GM23338 (cell line): ENCODE measurements around the gene BCDIN3D. TPM values are rescaled to one million over a fixed set of nuclear protein-coding genes. Genes with fewer than 3 reads are reported as not detected.
A peak's percentile ranks its signal among the peaks of the same experiment; 100 is the strongest.

Experiments used
- ATAC-seq: fragments of 200-7000 bp; cut with Tn5 transposase; 3 replicates; pipeline ENCODE4 v1.9.1; 2020
- DNase-seq: peaks from one replicate; pipeline ENCODE4 v3.0.0-alpha.2; 2015; ENCODE audit warnings: low spot score
- H2AFZ ChIP-seq: fragments of 200-600 bp; sonication (generic); 2 replicates; pipeline ENCODE4 v1.8.0; 2016; ENCODE audit warnings: antibody characterized with exemption, mild to moderate bottlenecking, moderate library complexity
- H3F3A ChIP-seq: fragments of 200-600 bp; sonication (generic); replicated peaks from 2 replicates; pipeline ENCODE4 v1.8.0; 2017; ENCODE audit warnings: antibody characterized with exemption, mixed run types, low read depth
- H3K27ac ChIP-seq: fragments of 200-600 bp; sonication (generic); 2 replicates; pipeline ENCODE4 v1.6.1; 2016; ENCODE audit warnings: low read depth
- H3K27me3 ChIP-seq: fragments of 200-600 bp; sonication (generic); 2 replicates; pipeline ENCODE4 v1.8.0; 2016; ENCODE audit warnings: mild to moderate bottlenecking, mixed run types, moderate library complexity; ENCODE audit not compliant: insufficient read depth
- H3K36me3 ChIP-seq: fragments of 200-600 bp; sonication (generic); 2 replicates; pipeline ENCODE4 v1.8.0; 2016; ENCODE audit warnings: mild to moderate bottlenecking; ENCODE audit not compliant: insufficient read depth
- H3K4me1 ChIP-seq: fragments of 200-600 bp; sonication (generic); 2 replicates; pipeline ENCODE4 v1.8.0; 2016; ENCODE audit warnings: mild to moderate bottlenecking, moderate library complexity; ENCODE audit not compliant: insufficient read depth
- H3K4me2 ChIP-seq: fragments of 200-600 bp; sonication (generic); 2 replicates; pipeline ENCODE4 v1.7.1; 2017; ENCODE audit warnings: mixed run types
- H3K4me3 ChIP-seq: fragments of 200-600 bp; sonication (generic); 2 replicates; pipeline ENCODE4 v1.6.1; 2016; ENCODE audit warnings: mixed run types
- H3K79me2 ChIP-seq: fragments of 200-600 bp; sonication (generic); replicated peaks from 2 replicates; pipeline ENCODE4 v1.8.0; 2017; ENCODE audit warnings: mild to moderate bottlenecking; ENCODE audit not compliant: insufficient read depth
- H3K9me2 ChIP-seq: fragments of 200-600 bp; sonication (generic); 2 replicates; pipeline ENCODE4 v1.8.0; 2017; ENCODE audit not compliant: insufficient read depth
- H4K20me1 ChIP-seq: fragments of 200-600 bp; sonication (generic); replicated peaks from 2 replicates; pipeline ENCODE4 v1.8.0; 2017; ENCODE audit warnings: mild to moderate bottlenecking; ENCODE audit not compliant: insufficient read depth
- H3K27ac Mint-ChIP-seq: 2 replicates; pipeline ENCODE4 v1.8.0; 2020; ENCODE audit warnings: inconsistent platforms, mild to moderate bottlenecking, moderate library complexity, mixed read lengths
- H3K27me3 Mint-ChIP-seq: 3 replicates; pipeline ENCODE4 v1.8.0; 2022; ENCODE audit warnings: low read depth, mild to moderate bottlenecking, moderate library complexity, mixed read lengths, inconsistent platforms; ENCODE audit not compliant: insufficient read depth, poor library complexity
- H3K36me3 Mint-ChIP-seq: 3 replicates; pipeline ENCODE4 v1.8.0; 2021; ENCODE audit warnings: low read depth, mild to moderate bottlenecking, inconsistent platforms, moderate library complexity, mixed read lengths
- H3K4me1 Mint-ChIP-seq: 3 replicates; pipeline ENCODE4 v1.8.0; 2020; ENCODE audit warnings: mild to moderate bottlenecking, inconsistent platforms, mixed read lengths
- H3K4me3 Mint-ChIP-seq: 3 replicates; pipeline ENCODE4 v1.8.0; 2021; ENCODE audit warnings: moderate library complexity, mild to moderate bottlenecking, inconsistent platforms, mixed read lengths
- H3K9me3 Mint-ChIP-seq: 3 replicates; pipeline ENCODE4 v1.8.0; 2020; ENCODE audit warnings: moderate library complexity, mild to moderate bottlenecking, inconsistent platforms, mixed read lengths
- CREB1 ChIP-seq: fragments of 250-450 bp; sonication (Bioruptor Pico); IDR thresholded peaks from 2 replicates; pipeline ENCODE4 v1.5.0; 2020; ENCODE audit warnings: low read depth, mild to moderate bottlenecking, moderate library complexity
- CTCF ChIP-seq, 2 experiments: fragments of 200-600 bp in 1 of 2; sonication (generic) in 1 of 2; conservative IDR thresholded peaks; 2 replicates each; pipeline versions ENCODE4 v1.5.1 to v1.6.1; 2016 to 2017; ENCODE audit warnings: antibody characterized with exemption in 2 of 2, low read depth in 2 of 2, mild to moderate bottlenecking in 2 of 2, moderate library complexity in 1 of 2
- ETS1 ChIP-seq: IDR thresholded peaks from 2 replicates; pipeline ENCODE4 v1.6.1; 2016; ENCODE audit warnings: antibody characterized with exemption
- EZH2 ChIP-seq: fragments of 200-600 bp; sonication (generic); IDR thresholded peaks from one replicate; pipeline ENCODE4 v1.8.0; 2017; ENCODE audit warnings: antibody characterized with exemption, mild to moderate bottlenecking, low read depth; ENCODE audit not compliant: unreplicated experiment
- EZH2phosphoT487 ChIP-seq: fragments of 200-600 bp; sonication (generic); IDR thresholded peaks from one replicate; pipeline ENCODE4 v1.8.1; 2018; ENCODE audit warnings: antibody characterized with exemption; ENCODE audit not compliant: unreplicated experiment
- JUNB ChIP-seq: IDR thresholded peaks from one replicate; pipeline ENCODE4 v1.6.1; 2016; ENCODE audit warnings: antibody characterized with exemption; ENCODE audit not compliant: unreplicated experiment
- NANOG ChIP-seq: IDR thresholded peaks from 2 replicates; pipeline ENCODE4 v1.6.1; 2016; ENCODE audit warnings: antibody characterized with exemption, borderline replicate concordance
- POLR2AphosphoS5 ChIP-seq: IDR thresholded peaks from 2 replicates; pipeline ENCODE4 v1.6.1; 2016; ENCODE audit warnings: antibody characterized with exemption, low read depth
- REST ChIP-seq: IDR thresholded peaks from one replicate; pipeline ENCODE4 v1.6.1; 2018; ENCODE audit warnings: antibody characterized with exemption; ENCODE audit not compliant: unreplicated experiment
- STAT1 ChIP-seq: IDR thresholded peaks from one replicate; pipeline ENCODE4 v1.6.1; 2016; ENCODE audit warnings: antibody characterized with exemption; ENCODE audit not compliant: unreplicated experiment
- ZNF114 ChIP-seq: fragments of 250-450 bp; sonication (Bioruptor Pico); IDR thresholded peaks from 2 replicates; pipeline ENCODE4 v1.5.0; 2020; ENCODE audit warnings: mild to moderate bottlenecking, moderate library complexity
- ZNF331 ChIP-seq: fragments of 250-450 bp; sonication (Bioruptor Pico); IDR thresholded peaks from 2 replicates; pipeline ENCODE4 v1.5.0; 2020; ENCODE audit warnings: low read depth, mild to moderate bottlenecking, moderate library complexity
- polyA plus RNA-seq: library from polyadenylated mRNA; unstranded; fragments of >200 nt; fragmentation: Nextera tagmentation; extraction: Ambion mirVana; gene quantifications from 2 replicates; pipeline ENCODE4 v1.2.1, GENCODE V29; 2016
- total RNA-seq: library from RNA; depleted of rRNA; stranded (reverse); fragments of >200 nt; shearing (Covaris generic); gene quantifications from 2 replicates; pipeline ENCODE4 v1.2.3, GENCODE V29; 2014
- TF ChIP-seq, protein P1 (sequence below): fragments of 250-450 bp; sonication (Bioruptor Pico); IDR thresholded peaks from 2 replicates; pipeline ENCODE4 v1.5.0; 2020; ENCODE audit warnings: mild to moderate bottlenecking, moderate library complexity

The BCDIN3D gene
- total and polyA plus RNA-seq, 2 experiments from 2014 or later: 1.4 to 1.8 TPM

GRCh38 chr12:49809381-49809905 is 33.5 kb downstream of the BCDIN3D start:
- Histone ChIP-seq H3K27me3 (no peaks in the 10 kb centered on the region), H3K79me2 (peaks cover 34% of the 10 kb centered on the region), H4K20me1 (peaks cover 3% of the 10 kb centered on the region), H3K4me3 (peak overlapping the region; percentile 42), H3K9me2 (no peaks in the 10 kb centered on the region), H3K36me3 (0 out of 2 replicates have a peak, but pooled peaks cover 4% of the 10 kb centered on the region), H3K27ac (peak overlapping the region; percentile 94), H2AFZ (no peak overlapping the region), H3K4me1 (peaks cover 38% of the 10 kb centered on the region), H3K4me2 (peak overlapping the region; percentile 73), H3F3A (peaks cover 4% of the 10 kb centered on the region; the same call in 1 of the 2 replicates)
- ATAC-seq: peak; percentile 40
- TF ChIP-seq EZH2phosphoT487 (no peak), ZNF331 (CRISPR knock-in tag) (no peak), ZNF114 (CRISPR knock-in tag) (no peak), JUNB (no peak), POLR2AphosphoS5 (no peak), NANOG (no peak), CREB1 (no peak), CTCF (conservative IDR thresholded peaks at IDR 0.05; ENCODE audit: low read depth in 2 of 2) (no peak), EZH2 (no peak), STAT1 (no peak), REST (no peak), ETS1 (no peak)
- TF ChIP-seq, protein P1, sequence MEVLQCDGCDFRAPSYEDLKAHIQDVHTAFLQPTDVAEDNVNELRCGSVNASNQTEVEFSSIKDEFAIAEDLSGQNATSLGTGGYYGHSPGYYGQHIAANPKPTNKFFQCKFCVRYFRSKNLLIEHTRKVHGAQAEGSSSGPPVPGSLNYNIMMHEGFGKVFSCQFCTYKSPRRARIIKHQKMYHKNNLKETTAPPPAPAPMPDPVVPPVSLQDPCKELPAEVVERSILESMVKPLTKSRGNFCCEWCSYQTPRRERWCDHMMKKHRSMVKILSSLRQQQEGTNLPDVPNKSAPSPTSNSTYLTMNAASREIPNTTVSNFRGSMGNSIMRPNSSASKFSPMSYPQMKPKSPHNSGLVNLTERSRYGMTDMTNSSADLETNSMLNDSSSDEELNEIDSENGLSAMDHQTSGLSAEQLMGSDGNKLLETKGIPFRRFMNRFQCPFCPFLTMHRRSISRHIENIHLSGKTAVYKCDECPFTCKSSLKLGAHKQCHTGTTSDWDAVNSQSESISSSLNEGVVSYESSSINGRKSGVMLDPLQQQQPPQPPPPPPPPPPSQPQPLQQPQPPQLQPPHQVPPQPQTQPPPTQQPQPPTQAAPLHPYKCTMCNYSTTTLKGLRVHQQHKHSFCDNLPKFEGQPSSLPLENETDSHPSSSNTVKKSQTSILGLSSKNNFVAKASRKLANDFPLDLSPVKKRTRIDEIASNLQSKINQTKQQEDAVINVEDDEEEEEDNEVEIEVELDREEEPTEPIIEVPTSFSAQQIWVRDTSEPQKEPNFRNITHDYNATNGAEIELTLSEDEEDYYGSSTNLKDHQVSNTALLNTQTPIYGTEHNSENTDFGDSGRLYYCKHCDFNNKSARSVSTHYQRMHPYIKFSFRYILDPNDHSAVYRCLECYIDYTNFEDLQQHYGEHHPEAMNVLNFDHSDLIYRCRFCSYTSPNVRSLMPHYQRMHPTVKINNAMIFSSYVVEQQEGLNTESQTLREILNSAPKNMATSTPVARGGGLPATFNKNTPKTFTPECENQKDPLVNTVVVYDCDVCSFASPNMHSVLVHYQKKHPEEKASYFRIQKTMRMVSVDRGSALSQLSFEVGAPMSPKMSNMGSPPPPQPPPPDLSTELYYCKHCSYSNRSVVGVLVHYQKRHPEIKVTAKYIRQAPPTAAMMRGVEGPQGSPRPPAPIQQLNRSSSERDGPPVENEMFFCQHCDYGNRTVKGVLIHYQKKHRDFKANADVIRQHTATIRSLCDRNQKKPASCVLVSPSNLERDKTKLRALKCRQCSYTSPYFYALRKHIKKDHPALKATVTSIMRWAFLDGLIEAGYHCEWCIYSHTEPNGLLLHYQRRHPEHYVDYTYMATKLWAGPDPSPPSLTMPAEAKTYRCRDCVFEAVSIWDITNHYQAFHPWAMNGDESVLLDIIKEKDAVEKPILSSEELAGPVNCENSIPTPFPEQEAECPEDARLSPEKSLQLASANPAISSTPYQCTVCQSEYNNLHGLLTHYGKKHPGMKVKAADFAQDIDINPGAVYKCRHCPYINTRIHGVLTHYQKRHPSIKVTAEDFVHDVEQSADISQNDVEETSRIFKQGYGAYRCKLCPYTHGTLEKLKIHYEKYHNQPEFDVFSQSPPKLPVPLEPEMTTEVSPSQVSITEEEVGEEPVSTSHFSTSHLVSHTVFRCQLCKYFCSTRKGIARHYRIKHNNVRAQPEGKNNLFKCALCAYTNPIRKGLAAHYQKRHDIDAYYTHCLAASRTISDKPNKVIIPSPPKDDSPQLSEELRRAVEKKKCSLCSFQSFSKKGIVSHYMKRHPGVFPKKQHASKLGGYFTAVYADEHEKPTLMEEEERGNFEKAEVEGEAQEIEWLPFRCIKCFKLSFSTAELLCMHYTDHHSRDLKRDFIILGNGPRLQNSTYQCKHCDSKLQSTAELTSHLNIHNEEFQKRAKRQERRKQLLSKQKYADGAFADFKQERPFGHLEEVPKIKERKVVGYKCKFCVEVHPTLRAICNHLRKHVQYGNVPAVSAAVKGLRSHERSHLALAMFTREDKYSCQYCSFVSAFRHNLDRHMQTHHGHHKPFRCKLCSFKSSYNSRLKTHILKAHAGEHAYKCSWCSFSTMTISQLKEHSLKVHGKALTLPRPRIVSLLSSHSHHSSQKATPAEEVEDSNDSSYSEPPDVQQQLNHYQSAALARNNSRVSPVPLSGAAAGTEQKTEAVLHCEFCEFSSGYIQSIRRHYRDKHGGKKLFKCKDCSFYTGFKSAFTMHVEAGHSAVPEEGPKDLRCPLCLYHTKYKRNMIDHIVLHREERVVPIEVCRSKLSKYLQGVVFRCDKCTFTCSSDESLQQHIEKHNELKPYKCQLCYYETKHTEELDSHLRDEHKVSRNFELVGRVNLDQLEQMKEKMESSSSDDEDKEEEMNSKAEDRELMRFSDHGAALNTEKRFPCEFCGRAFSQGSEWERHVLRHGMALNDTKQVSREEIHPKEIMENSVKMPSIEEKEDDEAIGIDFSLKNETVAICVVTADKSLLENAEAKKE (CRISPR knock-in tag): no peak
- H3K4me1 Mint-ChIP-seq: peaks cover 44% of the 10 kb centered on the region
- no peak for DNase-seq
- H3K27me3 Mint-ChIP-seq: peaks cover 8% of the 10 kb centered on the region
- H3K36me3 Mint-ChIP-seq: peaks cover 9% of the 10 kb centered on the region; the same call in 2 of the 3 replicates
- peak overlapping the region; percentile 42 for H3K4me3 Mint-ChIP-seq
- H3K9me3 Mint-ChIP-seq: no peaks in the 10 kb centered on the region
- peak overlapping the region; percentile 86 for H3K27ac Mint-ChIP-seq
